Measurements from ENCODE around the gene DPYD. TPM values are rescaled to one million over a fixed set of nuclear protein-coding genes. Genes with fewer than 3 reads are reported as not detected.

Gene DPYD
- total RNA-seq, 1 experiment from 2014 or later, result 51.8 TPM

DNA sequence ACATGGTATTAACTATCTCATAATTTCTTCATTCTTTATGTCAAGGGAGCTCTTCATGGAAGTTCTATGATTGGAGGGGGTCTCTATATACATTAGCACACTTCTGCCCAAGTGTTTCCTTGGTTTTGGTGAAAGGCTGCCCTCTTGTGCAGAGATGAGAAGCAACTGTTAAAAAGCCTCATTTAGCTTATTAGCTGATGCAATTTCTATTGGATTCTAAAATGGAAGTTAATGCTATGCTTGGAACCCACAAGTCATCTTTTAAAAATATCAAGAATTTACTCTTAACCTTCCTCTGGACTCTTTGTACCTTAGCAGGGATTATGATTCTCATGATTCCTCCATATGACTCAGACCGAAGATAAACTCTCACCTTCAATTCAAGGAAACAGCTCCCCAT is 870.3 kb downstream of the DPYD start:
- DNase-seq (ENCODE audit: low read depth), result peak; percentile 33

GRCh38 chr1:97047421-97047793 is 873.4 kb downstream of the DPYD start:
- DNase-seq (ENCODE audit: low read depth), result no peak

DNA sequence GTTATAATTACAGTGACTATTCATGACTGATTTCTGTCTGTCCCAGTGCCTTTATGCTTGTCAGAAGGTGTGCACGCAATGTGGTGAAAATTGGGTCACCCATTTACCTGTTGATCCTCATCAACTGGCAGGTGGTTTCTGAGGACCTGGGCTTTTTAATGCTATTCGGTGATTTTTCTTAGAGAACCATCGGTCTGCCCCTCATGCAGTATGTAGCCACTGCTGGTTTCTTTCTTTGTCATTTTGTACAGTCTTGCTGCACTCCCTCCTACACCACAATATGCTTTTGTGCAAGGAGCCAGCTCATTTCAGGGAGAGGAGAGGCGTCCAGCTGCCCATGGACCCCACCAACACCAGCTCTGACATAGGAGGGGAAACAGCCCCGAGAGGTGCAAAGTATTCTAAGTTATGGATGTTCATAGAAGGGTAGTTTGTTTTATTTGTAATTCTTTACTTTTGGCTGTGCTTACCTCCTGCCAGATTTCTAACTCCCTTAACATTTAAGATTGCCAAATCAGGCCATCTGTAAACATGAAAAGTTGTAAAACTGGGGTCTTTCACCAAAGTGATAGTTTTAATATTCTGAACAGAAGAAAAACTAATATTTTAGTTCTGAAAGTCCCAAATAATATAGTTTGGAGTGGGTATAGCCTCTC is 873.9 kb downstream of the DPYD start:
- DNase-seq (ENCODE audit: low read depth), result no peak

- DNase-seq (ENCODE audit: low read depth), result no peak
Measured at GRCh38 chr1:97044159-97044760, 876.6 kb downstream of the DPYD start.

GRCh38 chr1:97042551-97042950 is 878.3 kb downstream of the DPYD start:
- peak; percentile 19 for DNase-seq (ENCODE audit: low read depth)

DNA sequence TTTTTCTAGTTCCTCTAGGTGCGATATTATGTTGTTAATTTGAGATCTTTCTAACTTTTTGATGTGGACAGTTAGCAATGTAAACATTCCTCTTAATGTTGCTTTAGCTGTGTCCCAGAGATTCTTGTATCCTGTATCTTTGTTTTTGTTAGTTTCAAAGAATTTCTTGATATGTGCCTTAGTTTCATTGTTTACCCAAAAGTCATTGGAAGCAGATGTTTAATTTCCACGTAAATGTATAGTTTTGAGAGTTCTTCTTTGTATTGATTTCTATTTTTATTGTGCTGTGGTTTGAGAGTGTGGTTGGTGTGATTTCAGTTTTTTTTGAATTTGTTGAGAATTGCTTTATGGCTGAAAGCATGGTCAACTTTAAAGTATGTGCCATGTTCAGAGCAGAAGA is 879.8 kb downstream of the DPYD start:
- no peak for DNase-seq (ENCODE audit: low read depth)

DNA sequence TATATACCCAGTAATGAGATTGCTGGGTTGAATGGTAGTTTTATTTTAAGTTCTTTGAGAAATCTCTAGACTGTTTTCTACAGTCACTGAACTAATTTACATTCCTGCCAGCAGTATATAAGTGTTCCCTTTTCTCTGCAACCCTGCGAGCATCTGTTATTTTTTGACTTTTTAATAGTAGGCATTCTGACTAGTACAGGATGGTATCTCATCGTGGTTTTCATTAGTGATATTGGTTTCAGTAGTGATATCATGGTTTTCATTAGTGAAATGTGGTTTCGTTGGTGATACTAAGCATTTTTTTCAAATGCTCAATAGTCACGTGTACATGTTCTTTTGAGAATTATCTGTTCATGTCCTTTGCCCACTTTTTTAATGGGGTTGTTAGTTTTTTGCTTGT is 882.4 kb downstream of the DPYD start:
- DNase-seq (ENCODE audit: low read depth), result peak; percentile 14

- DNase-seq (ENCODE audit: low read depth), result no peak
Measured at GRCh38 chr1:97034651-97035050, 886.2 kb downstream of the DPYD start.

GRCh38 chr1:97033949-97034348 is 886.9 kb downstream of the DPYD start:
- DNase-seq (ENCODE audit: low read depth), result no peak
